Measurements from ENCODE around the gene BIN1. TPM values are rescaled to one million over a fixed set of nuclear protein-coding genes. Genes with fewer than 3 reads are reported as not detected.

BIN1 gene
- total RNA-seq, 1 donor from 2014 or later: 90.9 TPM

DNA sequence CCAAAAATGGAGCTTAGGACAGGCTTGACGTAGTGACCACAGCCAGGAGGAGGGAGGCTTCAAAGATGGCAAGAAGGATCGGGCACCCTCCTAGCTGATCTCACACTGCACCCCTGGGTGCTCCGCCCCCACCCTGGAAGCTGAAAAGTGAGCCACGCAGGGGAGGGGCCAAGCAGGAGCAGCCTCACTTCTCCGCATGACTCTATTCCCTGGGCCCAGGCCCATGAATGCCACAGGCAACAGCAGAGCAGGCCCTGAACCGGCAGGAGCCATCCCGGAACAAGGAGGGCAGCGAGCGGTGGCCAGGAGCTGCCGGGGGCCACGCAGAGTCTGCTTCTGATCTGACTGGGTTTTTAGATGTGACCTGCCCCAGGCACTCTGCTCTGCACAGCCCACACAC, 30.0 kb downstream of the BIN1 start:
- TF ChIP-seq, protein P1, sequence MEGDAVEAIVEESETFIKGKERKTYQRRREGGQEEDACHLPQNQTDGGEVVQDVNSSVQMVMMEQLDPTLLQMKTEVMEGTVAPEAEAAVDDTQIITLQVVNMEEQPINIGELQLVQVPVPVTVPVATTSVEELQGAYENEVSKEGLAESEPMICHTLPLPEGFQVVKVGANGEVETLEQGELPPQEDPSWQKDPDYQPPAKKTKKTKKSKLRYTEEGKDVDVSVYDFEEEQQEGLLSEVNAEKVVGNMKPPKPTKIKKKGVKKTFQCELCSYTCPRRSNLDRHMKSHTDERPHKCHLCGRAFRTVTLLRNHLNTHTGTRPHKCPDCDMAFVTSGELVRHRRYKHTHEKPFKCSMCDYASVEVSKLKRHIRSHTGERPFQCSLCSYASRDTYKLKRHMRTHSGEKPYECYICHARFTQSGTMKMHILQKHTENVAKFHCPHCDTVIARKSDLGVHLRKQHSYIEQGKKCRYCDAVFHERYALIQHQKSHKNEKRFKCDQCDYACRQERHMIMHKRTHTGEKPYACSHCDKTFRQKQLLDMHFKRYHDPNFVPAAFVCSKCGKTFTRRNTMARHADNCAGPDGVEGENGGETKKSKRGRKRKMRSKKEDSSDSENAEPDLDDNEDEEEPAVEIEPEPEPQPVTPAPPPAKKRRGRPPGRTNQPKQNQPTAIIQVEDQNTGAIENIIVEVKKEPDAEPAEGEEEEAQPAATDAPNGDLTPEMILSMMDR (IDR thresholded peaks at IDR 0.05; ENCODE audit: insufficient read depth, low read length, poor library complexity, severe bottlenecking): no peak

DNA sequence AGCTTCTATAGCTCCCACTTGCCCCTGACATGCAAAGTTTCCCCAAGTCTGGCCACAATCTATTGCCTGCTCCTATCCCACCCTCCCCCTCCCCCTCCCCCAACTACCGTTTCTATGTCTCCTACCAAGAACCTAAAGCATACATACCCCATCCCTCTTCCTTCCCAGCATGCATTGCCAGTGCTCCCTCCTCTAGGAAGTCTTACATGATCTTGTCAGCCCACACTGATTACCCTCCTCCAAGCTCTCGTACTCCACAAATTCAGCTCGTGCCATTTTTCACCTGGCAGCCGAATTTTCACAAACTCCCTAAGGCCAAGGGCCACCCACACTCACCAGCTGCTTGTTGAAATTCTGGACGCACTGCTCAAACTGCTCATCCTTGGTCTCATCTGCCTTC, 30.7 kb downstream of the BIN1 start:
- Histone ChIP-seq H3K4me3 (ENCODE audit: low read depth, low read length) (no peak overlapping the region), H3K27me3 (ENCODE audit: control insufficient read depth, insufficient read depth, low read length) (no peaks in the 10 kb centered on the region), H3K36me3 (ENCODE audit: control insufficient read depth, insufficient read depth, low read length) (no peaks in the 10 kb centered on the region)
- no peak for DNase-seq (ENCODE audit: low read depth)
- TF ChIP-seq, protein P1 (IDR thresholded peaks at IDR 0.05; ENCODE audit: insufficient read depth, low read length, poor library complexity, severe bottlenecking): no peak

More for the DNA sequence above, 30.0 kb downstream of the BIN1 start:
- H3K27me3 ChIP-seq (ENCODE audit: control insufficient read depth, insufficient read depth, low read length): no peaks in the 10 kb centered on the region
- H3K4me3 ChIP-seq (ENCODE audit: low read depth, low read length): no peak overlapping the region
- no peak for DNase-seq (ENCODE audit: low read depth)
- H3K36me3 ChIP-seq (ENCODE audit: control insufficient read depth, insufficient read depth, low read length): no peaks in the 10 kb centered on the region

DNA sequence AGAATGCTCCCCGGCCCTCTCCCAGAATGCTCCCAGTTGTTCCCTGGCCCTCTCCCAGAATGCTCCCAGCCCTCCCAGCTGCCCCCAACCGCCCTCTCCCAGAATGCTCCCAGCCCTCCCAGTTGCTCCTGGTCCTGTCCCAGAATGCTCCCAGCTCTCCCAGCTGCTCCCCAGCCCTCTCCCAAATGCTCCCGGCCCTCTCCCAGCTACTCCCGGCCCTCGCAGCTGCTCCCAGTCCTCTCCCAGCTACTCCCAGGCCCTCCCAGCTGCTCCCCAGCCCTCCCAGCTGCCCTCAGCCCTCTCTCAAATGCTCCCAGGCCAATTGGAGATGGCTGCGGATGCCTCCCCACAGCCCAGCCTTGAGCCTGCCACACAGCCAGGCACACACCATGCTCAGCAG, 31.1 kb downstream of the BIN1 start:
- Histone ChIP-seq H3K4me3 (ENCODE audit: low read depth, low read length) (no peak overlapping the region), H3K36me3 (ENCODE audit: control insufficient read depth, insufficient read depth, low read length) (no peaks in the 10 kb centered on the region), H3K27me3 (ENCODE audit: control insufficient read depth, insufficient read depth, low read length) (no peaks in the 10 kb centered on the region)
- TF ChIP-seq, protein P1 (IDR thresholded peaks at IDR 0.05; ENCODE audit: insufficient read depth, low read length, poor library complexity, severe bottlenecking): no peak
- no peak for DNase-seq (ENCODE audit: low read depth)

DNA sequence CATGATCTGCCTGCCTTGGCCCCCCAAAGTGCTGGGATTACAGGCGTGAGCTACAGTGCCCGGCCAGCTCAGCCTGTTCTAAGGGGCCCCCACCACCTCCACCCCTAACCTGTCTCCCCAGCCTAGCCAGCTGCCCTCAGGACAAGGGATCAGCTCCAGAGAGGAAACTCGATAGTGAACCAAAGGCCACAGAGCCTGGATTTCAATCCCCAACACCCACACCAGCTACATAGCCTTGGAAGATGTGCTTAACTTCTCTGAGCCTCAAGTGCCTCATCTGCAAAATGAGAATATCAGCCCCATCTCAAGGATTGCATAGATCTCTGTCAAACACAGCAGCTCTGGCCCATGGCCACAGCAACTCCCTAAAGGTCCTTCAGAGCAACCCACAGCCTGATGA, 32.0 kb downstream of the BIN1 start:
- H3K4me3 ChIP-seq (ENCODE audit: low read depth, low read length): no peak overlapping the region
- TF ChIP-seq, protein P1 (IDR thresholded peaks at IDR 0.05; ENCODE audit: insufficient read depth, low read length, poor library complexity, severe bottlenecking): no peak
- no peaks in the 10 kb centered on the region for H3K27me3 ChIP-seq (ENCODE audit: control insufficient read depth, insufficient read depth, low read length)
- H3K36me3 ChIP-seq (ENCODE audit: control insufficient read depth, insufficient read depth, low read length): no peaks in the 10 kb centered on the region
- DNase-seq (ENCODE audit: low read depth): no peak

DNA sequence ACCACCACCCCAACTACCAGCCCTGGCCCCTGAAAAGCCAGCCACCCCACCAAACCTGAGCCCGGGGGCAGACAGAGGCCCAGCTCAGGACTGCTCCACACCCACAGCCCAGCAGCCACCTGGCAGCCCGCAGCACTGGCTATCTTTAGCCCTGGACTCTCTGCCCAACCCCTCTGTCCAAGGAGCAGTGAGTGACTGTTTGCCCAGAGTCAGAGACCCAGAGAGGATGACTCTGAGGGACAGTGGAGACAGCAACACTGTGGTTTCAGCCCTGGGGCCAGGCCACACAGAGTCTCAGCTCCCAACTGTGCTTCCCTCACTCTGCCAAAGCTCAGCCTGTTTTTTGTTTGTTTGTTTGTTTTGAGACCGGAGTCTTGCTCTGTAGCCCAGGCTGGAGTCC, 32.6 kb downstream of the BIN1 start:
- H3K4me3 ChIP-seq (ENCODE audit: low read depth, low read length): no peak overlapping the region
- no peaks in the 10 kb centered on the region for H3K36me3 ChIP-seq (ENCODE audit: control insufficient read depth, insufficient read depth, low read length)
- TF ChIP-seq, protein P1 (IDR thresholded peaks at IDR 0.05; ENCODE audit: insufficient read depth, low read length, poor library complexity, severe bottlenecking): no peak
- no peak for DNase-seq (ENCODE audit: low read depth)
- no peaks in the 10 kb centered on the region for H3K27me3 ChIP-seq (ENCODE audit: control insufficient read depth, insufficient read depth, low read length)

DNA sequence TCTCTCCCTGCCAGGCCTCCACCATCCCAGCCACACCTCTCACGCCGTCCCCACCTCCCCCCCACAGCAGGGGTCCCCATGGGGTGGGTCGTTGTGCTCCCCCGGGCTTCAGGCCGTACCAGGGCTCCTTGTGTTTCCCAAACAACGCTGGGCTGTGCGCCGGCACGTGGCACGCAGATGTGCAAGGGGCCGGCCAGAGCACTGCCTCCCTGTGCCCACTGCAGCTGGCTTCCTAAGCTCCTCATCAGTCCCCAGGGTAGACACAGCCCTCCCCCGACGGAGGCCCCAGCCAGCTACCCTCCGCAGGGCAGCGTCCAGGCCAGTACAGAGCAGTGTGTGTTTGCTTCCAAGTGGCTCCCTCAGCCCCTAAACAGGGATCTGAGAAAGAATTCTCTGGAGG, 34.0 kb downstream of the BIN1 start:
- DNase-seq (ENCODE audit: low read depth): no peak
- no peak overlapping the region for H3K4me3 ChIP-seq (ENCODE audit: low read depth, low read length)
- TF ChIP-seq, protein P1 (IDR thresholded peaks at IDR 0.05; ENCODE audit: insufficient read depth, low read length, poor library complexity, severe bottlenecking): no peak
- no peaks in the 10 kb centered on the region for H3K27me3 ChIP-seq (ENCODE audit: control insufficient read depth, insufficient read depth, low read length)
- H3K36me3 ChIP-seq (ENCODE audit: control insufficient read depth, insufficient read depth, low read length): no peaks in the 10 kb centered on the region

Measured in kidney epithelial cell (primary cell).